ENCODE results near the gene MAPKBP1. TPM values are rescaled to one million over a fixed set of nuclear protein-coding genes. Genes with fewer than 3 reads are reported as not detected.

Gene MAPKBP1
- total and polyA plus RNA-seq, 2 of the 4 experiments (the other 2 are of a cell fraction) = 12.5 to 15.3 TPM

Small RNA genes lying within 50 kb of the gene (microRNA-seq; reads per million reads assigned to microRNA genes)
- gene JMJD7-PLA2G4B (ENCODE audit: insufficient read depth, insufficient read length) = not detected
- 0 reads per million in 2 experiments for gene MIR4310 (ENCODE audit: insufficient read depth in 1 of 2, insufficient read length in 1 of 2, unreplicated experiment in 1 of 2)
- gene RNA5SP393 (ENCODE audit: insufficient read depth, insufficient read length) = not detected

Small RNA genes lying within 50 kb of the gene (small RNA-seq; reads per million reads assigned to genes)
- gene JMJD7-PLA2G4B (0 reads per million in 5 experiments), gene MIR4310 (0 reads per million in 5 experiments), gene RNA5SP393 (0 reads per million in 5 experiments)

Other genes starting within 250 kb of the MAPKBP1 start
- 9.1 and 9.4 TPM in 2 replicates for gene RPAP1, start 230.2 kb upstream of the MAPKBP1 start, total RNA-seq (2012; rRNA removed)
- gene RPAP1, start 230.2 kb upstream of the MAPKBP1 start, polyA plus RNA-seq (2012; rRNA removed) = 18.1 and 22.7 TPM in 2 replicates
- 10.6 and 11.5 TPM in 2 replicates for gene TYRO3, start 215.3 kb upstream of the MAPKBP1 start, total RNA-seq (2012; rRNA removed)
- 15.1 and 18.4 TPM in 2 replicates for gene TYRO3, start 215.3 kb upstream of the MAPKBP1 start, polyA plus RNA-seq (2012; rRNA removed)
- gene MGA, start 114.1 kb upstream of the MAPKBP1 start, total RNA-seq (2012; rRNA removed) = 38.0 and 48.3 TPM in 2 replicates
- gene MGA, start 114.1 kb upstream of the MAPKBP1 start, polyA plus RNA-seq (2012; rRNA removed) = 3.0 and 3.2 TPM in 2 replicates
- 3.6 and 5.0 TPM in 2 replicates for gene JMJD7, start 53.6 kb downstream of the MAPKBP1 start, total RNA-seq (2012; rRNA removed)
- gene JMJD7, start 53.6 kb downstream of the MAPKBP1 start, polyA plus RNA-seq (2012; rRNA removed) = 6.3 and 8.1 TPM in 2 replicates
- gene PLA2G4B, start 64.4 kb downstream of the MAPKBP1 start, total RNA-seq (2012; rRNA removed) = under 0.01 and 0.18 TPM in 2 replicates
- 3.1 and 5.8 TPM in 2 replicates for gene PLA2G4B, start 64.4 kb downstream of the MAPKBP1 start, polyA plus RNA-seq (2012; rRNA removed)
- gene SPTBN5, start 119.6 kb downstream of the MAPKBP1 start, total RNA-seq (2012; rRNA removed) = under 0.01 TPM in 2 replicates
- 0.37 and 0.38 TPM in 2 replicates for gene SPTBN5, start 119.6 kb downstream of the MAPKBP1 start, polyA plus RNA-seq (2012; rRNA removed)
- gene EHD4, start 198.1 kb downstream of the MAPKBP1 start, total RNA-seq (2012; rRNA removed) = 26.4 and 29.0 TPM in 2 replicates
- gene EHD4, start 198.1 kb downstream of the MAPKBP1 start, polyA plus RNA-seq (2012; rRNA removed) = 21.0 and 21.1 TPM in 2 replicates
- not detected in 2 replicates for gene PLA2G4E, start 246.6 kb downstream of the MAPKBP1 start, total RNA-seq (2012; rRNA removed)
- gene PLA2G4E, start 246.6 kb downstream of the MAPKBP1 start, polyA plus RNA-seq (2012; rRNA removed) = not detected in 2 replicates